DOHH2 (cell line): ENCODE data around the gene ZSWIM6.
"Not testable (repeated sequence)": the region's sequence is repeated elsewhere in the genome, so short reads cannot be mapped to it uniquely, and the experiment has no call there.

Experiments
- H3F3A ChIP-seq: fragments of 200-600 bp; sonication (generic), shearing (Covaris generic); 2 replicates; pipeline ENCODE4 v1.6.0; 2016; ENCODE audit warnings: antibody characterized with exemption, mild to moderate bottlenecking; ENCODE audit not compliant: control insufficient read depth, insufficient read depth
- H3K27ac ChIP-seq: fragments of 200-600 bp; sonication (generic); 2 replicates; pipeline ENCODE4 v1.5.1; 2014; ENCODE audit warnings: low read depth, mild to moderate bottlenecking, low read length, moderate library complexity
- H3K27me3 ChIP-seq: fragments of 200-600 bp; sonication (generic); 2 replicates; pipeline ENCODE4 v1.6.1; 2014; ENCODE audit warnings: mild to moderate bottlenecking, low read length, mixed read lengths; ENCODE audit not compliant: control insufficient read depth
- H3K36me3 ChIP-seq: fragments of 200-600 bp; sonication (generic); 2 replicates; pipeline ENCODE4 v1.6.1; 2014; ENCODE audit warnings: mild to moderate bottlenecking, low read length, moderate library complexity, mixed read lengths; ENCODE audit not compliant: control insufficient read depth
- H3K4me1 ChIP-seq: fragments of 200-600 bp; sonication (generic); 2 replicates; pipeline ENCODE4 v1.6.1; 2014; ENCODE audit warnings: mild to moderate bottlenecking, low read length, mixed read lengths; ENCODE audit not compliant: control insufficient read depth
- H3K4me2 ChIP-seq: fragments of 200-600 bp; sonication (generic); 2 replicates; pipeline ENCODE4 v1.6.0; 2014; ENCODE audit warnings: mild to moderate bottlenecking, low read length, moderate library complexity
- H3K4me3 ChIP-seq: fragments of 200-600 bp; sonication (generic); 2 replicates; pipeline ENCODE4 v1.5.1; 2014; ENCODE audit warnings: mild to moderate bottlenecking, low read length, mixed read lengths
- H3K79me2 ChIP-seq: fragments of 200-600 bp; sonication (generic); 2 replicates; pipeline ENCODE4 v1.6.1; 2014; ENCODE audit warnings: mild to moderate bottlenecking, low read length, mixed read lengths; ENCODE audit not compliant: control insufficient read depth
- H3K9me2 ChIP-seq: fragments of 200-600 bp; sonication (generic); replicated peaks from 2 replicates; pipeline ENCODE4 v1.6.1; 2014; ENCODE audit warnings: mild to moderate bottlenecking, low read length, mixed read lengths; ENCODE audit not compliant: control insufficient read depth
- H3K9me3 ChIP-seq: fragments of 200-600 bp; sonication (generic); 2 replicates; pipeline ENCODE4 v1.6.1; 2014; ENCODE audit warnings: antibody characterized with exemption, low read length, mixed read lengths; ENCODE audit not compliant: control insufficient read depth, insufficient read depth
- H4K20me1 ChIP-seq: fragments of 200-600 bp; sonication (generic); 2 replicates; pipeline ENCODE4 v1.6.0; 2014; ENCODE audit warnings: low read depth, mild to moderate bottlenecking, antibody characterized with exemption, low read length, moderate library complexity; ENCODE audit not compliant: control insufficient read depth, insufficient read depth
- EZH2phosphoT487 ChIP-seq: fragments of 200-600 bp; sonication (generic); IDR thresholded peaks from 2 replicates; pipeline ENCODE4 v1.6.1; 2017; ENCODE audit warnings: borderline replicate concordance, mild to moderate bottlenecking, antibody characterized with exemption, low read length, moderate library complexity, mixed read lengths
- TF ChIP-seq, protein P1 (sequence below): fragments of 200-600 bp; sonication (generic); IDR thresholded peaks from one replicate; pipeline ENCODE4 v1.5.1; 2014; ENCODE audit warnings: antibody characterized with exemption, mild to moderate bottlenecking, low read depth, low read length; ENCODE audit not compliant: poor library complexity, severe bottlenecking

ZSWIM6 gene

DNA sequence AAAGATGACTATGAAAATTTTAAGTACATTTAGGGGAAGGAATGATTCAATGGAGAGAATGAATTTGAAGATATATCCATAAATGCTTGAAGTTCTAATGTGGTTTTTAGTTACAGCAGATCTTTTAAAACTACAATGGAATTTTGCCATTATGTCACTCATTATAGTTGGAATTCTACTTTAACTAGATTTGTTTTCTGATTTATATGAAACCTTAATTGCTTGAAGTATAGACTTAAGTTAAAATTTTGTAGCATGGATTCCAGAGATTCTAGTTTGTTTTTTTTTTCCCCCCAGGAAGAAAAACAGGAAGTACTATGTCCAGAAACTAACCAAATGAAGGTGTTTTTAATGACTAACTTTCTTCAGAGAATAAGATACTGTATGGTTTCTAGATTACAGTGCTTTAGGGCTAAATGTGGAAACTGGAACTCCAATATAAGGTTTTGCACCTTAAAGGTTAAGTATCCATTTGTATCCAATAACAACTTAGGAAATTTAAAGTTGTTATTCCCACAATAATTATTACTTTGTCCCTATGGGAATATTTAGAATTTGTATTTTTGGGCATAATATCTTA lies 70.3 kb downstream of the ZSWIM6 start:
- Histone ChIP-seq H3K79me2 (no peaks in the 10 kb centered on the region), H3K36me3 (no peaks in the 10 kb centered on the region), H3K27ac (no peak overlapping the region), H3K4me2 (no peak overlapping the region), H3K27me3 (peaks cover 15% of the 10 kb centered on the region), H4K20me1 (no peaks in the 10 kb centered on the region), H3K4me3 (no peak overlapping the region), H3K9me3 (no peaks in the 10 kb centered on the region), H3K4me1 (no peaks in the 10 kb centered on the region), H3F3A (peaks cover under 1% of the 10 kb centered on the region; the same call in 1 of the 2 replicates), H3K9me2 (no peaks in the 10 kb centered on the region)
- TF ChIP-seq, protein P1, sequence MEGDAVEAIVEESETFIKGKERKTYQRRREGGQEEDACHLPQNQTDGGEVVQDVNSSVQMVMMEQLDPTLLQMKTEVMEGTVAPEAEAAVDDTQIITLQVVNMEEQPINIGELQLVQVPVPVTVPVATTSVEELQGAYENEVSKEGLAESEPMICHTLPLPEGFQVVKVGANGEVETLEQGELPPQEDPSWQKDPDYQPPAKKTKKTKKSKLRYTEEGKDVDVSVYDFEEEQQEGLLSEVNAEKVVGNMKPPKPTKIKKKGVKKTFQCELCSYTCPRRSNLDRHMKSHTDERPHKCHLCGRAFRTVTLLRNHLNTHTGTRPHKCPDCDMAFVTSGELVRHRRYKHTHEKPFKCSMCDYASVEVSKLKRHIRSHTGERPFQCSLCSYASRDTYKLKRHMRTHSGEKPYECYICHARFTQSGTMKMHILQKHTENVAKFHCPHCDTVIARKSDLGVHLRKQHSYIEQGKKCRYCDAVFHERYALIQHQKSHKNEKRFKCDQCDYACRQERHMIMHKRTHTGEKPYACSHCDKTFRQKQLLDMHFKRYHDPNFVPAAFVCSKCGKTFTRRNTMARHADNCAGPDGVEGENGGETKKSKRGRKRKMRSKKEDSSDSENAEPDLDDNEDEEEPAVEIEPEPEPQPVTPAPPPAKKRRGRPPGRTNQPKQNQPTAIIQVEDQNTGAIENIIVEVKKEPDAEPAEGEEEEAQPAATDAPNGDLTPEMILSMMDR: no peak
- TF ChIP-seq EZH2phosphoT487: no peak

DNA sequence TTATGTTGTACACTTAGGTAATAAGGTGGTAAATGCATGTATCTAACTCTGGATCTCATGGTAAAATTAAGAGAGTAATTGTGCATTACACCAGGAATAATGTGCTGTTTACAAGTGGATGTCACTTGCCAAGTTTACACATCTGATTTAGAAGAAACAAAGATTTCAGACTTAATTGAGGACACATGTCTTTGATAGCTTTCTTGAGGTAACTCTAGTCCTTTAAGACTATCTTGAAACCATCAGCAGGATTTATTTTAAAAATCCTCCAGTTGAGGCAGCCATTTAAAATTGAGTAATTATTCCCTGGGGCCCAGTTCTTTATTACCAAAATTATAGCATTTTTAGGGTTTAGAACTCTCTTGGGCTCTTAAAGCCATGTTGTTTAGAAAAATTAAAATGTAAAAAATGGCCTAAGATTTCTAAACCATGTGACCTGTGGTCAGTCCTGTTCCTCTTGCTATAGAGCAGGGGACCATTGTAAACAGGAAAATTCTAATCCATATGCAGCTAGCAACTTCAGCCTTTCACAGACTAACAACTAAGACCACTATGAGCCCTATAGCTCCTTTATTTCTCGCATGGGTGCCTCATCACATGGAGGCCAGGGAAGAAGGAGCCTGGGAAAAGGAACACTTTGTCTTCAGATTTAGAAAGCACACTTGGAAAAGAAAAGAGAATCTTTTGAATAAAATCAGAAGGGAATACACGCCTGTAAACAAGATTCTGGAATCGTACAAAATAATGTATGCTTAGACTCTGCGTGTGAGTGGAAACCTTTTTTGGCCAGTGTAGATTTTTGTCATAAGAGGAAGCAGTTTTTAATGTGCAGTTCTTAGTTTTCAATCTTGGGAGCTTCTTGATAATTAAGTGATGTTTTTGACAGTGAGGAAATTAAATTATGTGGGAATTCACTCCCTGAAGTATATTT lies 71.2 kb downstream of the ZSWIM6 start:
- H4K20me1 ChIP-seq: no peaks in the 10 kb centered on the region
- H3K4me2 ChIP-seq: no peak overlapping the region
- H3K9me3 ChIP-seq: no peaks in the 10 kb centered on the region
- no peak overlapping the region for H3K4me3 ChIP-seq
- peaks cover 17% of the 10 kb centered on the region for H3K27me3 ChIP-seq
- no peak for TF ChIP-seq EZH2phosphoT487
- TF ChIP-seq, protein P1: no peak
- H3F3A ChIP-seq: peaks cover 8% of the 10 kb centered on the region; the same call in 1 of the 2 replicates
- no peaks in the 10 kb centered on the region for H3K4me1 ChIP-seq
- no peaks in the 10 kb centered on the region for H3K36me3 ChIP-seq
- no peaks in the 10 kb centered on the region for H3K79me2 ChIP-seq
- no peak overlapping the region for H3K27ac ChIP-seq
- no peaks in the 10 kb centered on the region for H3K9me2 ChIP-seq

DNA sequence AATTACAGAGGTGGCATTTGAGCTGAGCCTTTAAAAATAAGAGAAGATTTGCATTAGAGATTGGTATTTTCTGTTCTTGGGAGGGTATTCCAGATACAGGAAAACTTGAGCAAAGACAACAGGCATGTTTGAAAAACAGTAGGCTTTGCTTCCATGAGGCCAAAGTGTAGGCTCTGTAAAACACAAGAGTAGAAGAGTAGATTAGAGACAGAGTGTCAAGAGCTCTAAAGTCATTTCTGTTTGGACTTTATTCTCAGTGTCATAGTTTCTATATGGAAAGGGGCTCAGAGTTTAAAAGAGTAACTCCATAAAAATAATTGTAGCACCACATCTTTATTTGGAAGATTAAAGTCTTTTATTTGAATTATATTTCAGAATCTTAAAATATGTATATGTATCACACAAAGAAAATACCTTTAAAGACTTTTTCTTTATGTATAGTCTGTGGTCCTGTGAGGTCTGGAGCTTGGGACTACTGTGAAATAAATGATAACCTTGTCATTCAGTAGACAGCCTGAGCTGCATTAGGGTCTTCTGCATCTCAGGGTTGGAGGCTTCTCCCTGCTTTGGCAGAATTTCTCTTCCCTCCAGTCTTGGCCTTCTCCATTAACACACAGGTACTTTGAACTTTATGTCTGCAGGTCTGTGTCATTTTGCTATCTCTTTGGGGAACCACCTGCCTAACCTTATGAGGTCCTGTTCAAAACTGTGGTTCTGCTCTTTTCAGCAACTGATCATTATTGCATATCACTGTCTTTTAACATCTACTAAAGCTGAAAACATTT lies 73.6 kb downstream of the ZSWIM6 start:
- peaks cover 25% of the 10 kb centered on the region for H3K27me3 ChIP-seq
- no peaks in the 10 kb centered on the region for H3K79me2 ChIP-seq
- TF ChIP-seq, protein P1: no peak
- no peak for TF ChIP-seq EZH2phosphoT487
- H3K27ac ChIP-seq: no peak overlapping the region
- H4K20me1 ChIP-seq: no peaks in the 10 kb centered on the region; the same call in 1 of the 2 replicates
- no peaks in the 10 kb centered on the region for H3K9me2 ChIP-seq
- H3K4me1 ChIP-seq: peaks cover 7% of the 10 kb centered on the region
- no peaks in the 10 kb centered on the region for H3K9me3 ChIP-seq
- no peak overlapping the region for H3K4me3 ChIP-seq
- H3K4me2 ChIP-seq: no peak overlapping the region
- peaks cover 10% of the 10 kb centered on the region; the same call in 1 of the 2 replicates for H3F3A ChIP-seq
- H3K36me3 ChIP-seq: no peaks in the 10 kb centered on the region

DNA sequence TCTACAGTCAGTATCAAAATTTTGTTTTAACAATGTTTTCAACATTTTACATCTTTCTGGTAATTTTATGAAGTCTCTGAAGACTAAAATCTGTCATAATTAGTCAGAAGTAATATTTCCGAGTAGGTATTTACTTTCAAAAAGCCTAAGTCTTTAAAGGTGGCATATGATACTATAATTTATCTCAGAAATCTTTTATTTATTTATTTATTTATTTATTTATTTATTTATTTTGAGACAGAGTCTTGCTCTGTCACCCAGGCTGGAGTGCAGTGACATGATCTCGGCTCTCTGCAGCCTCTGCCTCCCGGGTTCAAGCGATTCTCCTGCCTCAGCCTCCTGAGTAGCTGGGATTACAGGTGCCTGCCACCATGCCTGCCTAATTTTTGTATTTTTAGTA lies 74.4 kb downstream of the ZSWIM6 start:
- H3K79me2 ChIP-seq, H3K4me3 ChIP-seq, H3K4me1 ChIP-seq, H3K36me3 ChIP-seq, H3K9me2 ChIP-seq, H3K9me3 ChIP-seq, H3K27ac ChIP-seq, H3K4me2 ChIP-seq, H4K20me1 ChIP-seq: not testable (repeated sequence)
- Histone ChIP-seq H3K27me3 (peaks cover 25% of the 10 kb centered on the region), H3F3A (peaks cover 10% of the 10 kb centered on the region; the same call in 1 of the 2 replicates)
